Smooth muscle cell (in vitro differentiated cells): Measurements from ENCODE around the gene ELOVL6. TPM values are rescaled to one million over a fixed set of nuclear protein-coding genes. Genes with fewer than 3 reads are reported as not detected.
A peak's percentile ranks its signal among the peaks of the same experiment; 100 is the strongest.

Experiments used
- DNase-seq: peaks from one replicate; lab custom pipeline; 2025; ENCODE audit not compliant: unreplicated experiment; lab: John Stamatoyannopoulos, UW
- H2AFZ ChIP-seq: fragments of 200-600 bp; sonication (generic); 2 replicates; pipeline ENCODE4 v1.6.0; 2016; ENCODE audit warnings: antibody characterized with exemption, low read depth, mild to moderate bottlenecking
- H3F3A ChIP-seq: fragments of 200-600 bp; sonication (generic); 2 replicates; pipeline ENCODE4 v1.6.0; 2017; ENCODE audit warnings: antibody characterized with exemption, low read depth
- H3K27ac ChIP-seq: fragments of 200-600 bp; sonication (generic); 2 replicates; pipeline ENCODE4 v1.5.1; 2016; ENCODE audit warnings: low read depth, mild to moderate bottlenecking
- H3K27me3 ChIP-seq: fragments of 200-600 bp; sonication (generic); 2 replicates; pipeline ENCODE4 v1.6.1; 2016; ENCODE audit warnings: low read depth, mild to moderate bottlenecking
- H3K36me3 ChIP-seq: fragments of 200-600 bp; sonication (generic); 2 replicates; pipeline ENCODE4 v1.5.1; 2016; ENCODE audit warnings: low read depth
- H3K4me1 ChIP-seq: fragments of 200-600 bp; sonication (generic); 2 replicates; pipeline ENCODE4 v1.5.1; 2016; ENCODE audit warnings: low read depth
- H3K4me2 ChIP-seq: fragments of 200-600 bp; sonication (generic); 2 replicates; pipeline ENCODE4 v1.6.0; 2016; ENCODE audit warnings: mild to moderate bottlenecking
- H3K4me3 ChIP-seq: fragments of 200-600 bp; sonication (generic); 2 replicates; pipeline ENCODE4 v1.5.1; 2016; ENCODE audit warnings: mild to moderate bottlenecking
- H3K79me2 ChIP-seq: fragments of 200-600 bp; sonication (generic); 2 replicates; pipeline ENCODE4 v1.6.0; 2016; ENCODE audit warnings: low read depth, mild to moderate bottlenecking
- H3K9ac ChIP-seq: fragments of 200-600 bp; sonication (generic); 2 replicates; pipeline ENCODE4 v1.6.0; 2016; ENCODE audit warnings: low read depth
- H3K9me3 ChIP-seq: fragments of 200-600 bp; sonication (generic); replicated peaks from 2 replicates; pipeline ENCODE4 v1.5.1; 2016; ENCODE audit warnings: low read depth
- H4K20me1 ChIP-seq: fragments of 200-600 bp; sonication (generic); 2 replicates; pipeline ENCODE4 v1.6.0; 2016; ENCODE audit warnings: low read depth
- WGBS: methylation state at CpG from one replicate; pipeline ENCODE4 v1.1.7; 2016; ENCODE audit warnings: low lambda C conversion rate; 5-methylcytosine and 5-hydroxymethylcytosine counted together
- polyA plus RNA-seq: library from polyadenylated mRNA; unstranded; fragments of >200 nt; fragmentation: Nextera tagmentation; extraction: Ambion mirVana; gene quantifications from 2 replicates; pipeline ENCODE4 v1.2.1, GENCODE V29; 2016
- total RNA-seq: library from RNA; depleted of rRNA; stranded (reverse); fragments of >200 nt; gene quantifications from 2 replicates; pipeline ENCODE4 v1.2.3, GENCODE V29; 2014
- TF ChIP-seq, protein P1 (sequence below): fragments of 200-600 bp; sonication (generic); IDR thresholded peaks from 2 replicates; pipeline ENCODE4 v1.5.1; 2017; ENCODE audit warnings: borderline replicate concordance, mild to moderate bottlenecking, antibody characterized with exemption; ENCODE audit not compliant: insufficient read depth, poor library complexity, severe bottlenecking

The ELOVL6 gene, protein sequence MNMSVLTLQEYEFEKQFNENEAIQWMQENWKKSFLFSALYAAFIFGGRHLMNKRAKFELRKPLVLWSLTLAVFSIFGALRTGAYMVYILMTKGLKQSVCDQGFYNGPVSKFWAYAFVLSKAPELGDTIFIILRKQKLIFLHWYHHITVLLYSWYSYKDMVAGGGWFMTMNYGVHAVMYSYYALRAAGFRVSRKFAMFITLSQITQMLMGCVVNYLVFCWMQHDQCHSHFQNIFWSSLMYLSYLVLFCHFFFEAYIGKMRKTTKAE
- total RNA-seq (11.6 and 22.0 TPM in 2 replicates), polyA plus RNA-seq (7.8 and 10.5 TPM in 2 replicates)

DNA sequence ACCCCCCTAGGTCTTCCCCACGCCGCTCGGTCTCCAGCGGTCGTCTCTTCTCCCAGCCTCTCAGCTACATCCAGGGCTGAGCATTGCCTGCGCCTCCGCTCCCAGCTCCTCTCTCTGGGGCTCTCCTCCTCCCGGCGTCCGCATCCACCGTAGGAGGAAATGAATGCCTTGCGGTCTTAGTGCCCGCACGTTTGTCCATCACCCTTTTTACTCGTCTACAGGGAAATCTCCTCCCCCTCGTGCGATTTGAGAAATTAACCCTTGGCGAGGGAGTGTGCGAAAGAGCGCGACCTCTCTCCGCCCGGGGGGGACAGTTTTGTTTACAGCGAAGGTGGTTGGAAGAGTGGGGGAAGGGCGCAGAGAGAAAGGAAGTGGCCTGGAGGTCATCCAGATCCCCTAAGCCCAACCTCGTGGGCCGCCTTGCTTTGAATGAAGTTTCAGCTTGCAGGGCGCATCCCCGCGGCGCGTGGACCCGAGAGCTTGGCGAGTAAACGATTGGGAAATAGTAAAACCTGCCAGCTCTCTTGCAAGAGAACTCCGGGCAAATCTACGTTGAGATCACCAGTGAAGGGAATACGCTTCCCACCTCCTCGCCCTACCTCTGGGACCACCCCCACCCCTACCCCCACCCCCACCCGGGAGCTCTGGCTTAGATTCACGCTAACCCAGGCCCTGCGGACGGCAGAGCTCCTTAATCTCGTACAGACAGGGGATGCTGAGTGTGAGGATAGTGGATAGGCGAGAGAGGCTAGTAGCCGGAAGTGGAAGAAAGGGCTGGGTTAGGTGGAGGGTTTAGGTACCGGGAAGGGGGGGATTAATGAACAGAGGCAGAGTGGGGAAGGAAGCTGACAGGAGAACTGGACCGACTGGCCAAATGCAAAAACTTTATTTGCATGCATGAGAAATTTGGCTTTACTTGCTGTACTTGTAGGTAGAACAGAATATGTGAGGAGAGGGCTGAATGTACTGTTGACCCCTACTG, at the start of gene ELOVL6:
Gene ELOVL6, minus strand, starts transcription at position 181 of the 982 bp plus-strand sequence. CDS start 280 bp downstream, outside the sequence.
- peak; percentile 41 for DNase-seq

DNA sequence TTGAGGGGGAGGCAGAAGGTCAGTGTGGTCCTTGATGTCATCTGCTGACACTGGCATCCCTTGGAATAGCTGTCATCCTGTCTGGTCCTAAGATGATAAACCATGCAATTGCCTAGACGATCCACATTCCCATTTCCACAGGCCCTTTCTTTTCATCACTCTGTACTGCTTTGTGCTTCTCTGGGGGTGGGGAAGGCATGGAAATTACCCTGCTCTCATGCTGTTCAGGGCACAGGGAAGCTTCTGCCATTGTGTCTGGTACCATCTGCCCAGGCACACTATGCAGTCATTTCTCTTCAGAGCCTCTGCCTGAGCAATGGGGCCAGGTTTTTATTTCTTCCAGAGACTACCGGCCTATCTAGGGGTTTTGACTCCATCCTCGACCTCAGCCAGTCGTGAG, 49.7 kb upstream of the ELOVL6 start:
- H3K9ac ChIP-seq, result no peak overlapping the region
- no peak overlapping the region for H3K27ac ChIP-seq
- TF ChIP-seq, protein P1, sequence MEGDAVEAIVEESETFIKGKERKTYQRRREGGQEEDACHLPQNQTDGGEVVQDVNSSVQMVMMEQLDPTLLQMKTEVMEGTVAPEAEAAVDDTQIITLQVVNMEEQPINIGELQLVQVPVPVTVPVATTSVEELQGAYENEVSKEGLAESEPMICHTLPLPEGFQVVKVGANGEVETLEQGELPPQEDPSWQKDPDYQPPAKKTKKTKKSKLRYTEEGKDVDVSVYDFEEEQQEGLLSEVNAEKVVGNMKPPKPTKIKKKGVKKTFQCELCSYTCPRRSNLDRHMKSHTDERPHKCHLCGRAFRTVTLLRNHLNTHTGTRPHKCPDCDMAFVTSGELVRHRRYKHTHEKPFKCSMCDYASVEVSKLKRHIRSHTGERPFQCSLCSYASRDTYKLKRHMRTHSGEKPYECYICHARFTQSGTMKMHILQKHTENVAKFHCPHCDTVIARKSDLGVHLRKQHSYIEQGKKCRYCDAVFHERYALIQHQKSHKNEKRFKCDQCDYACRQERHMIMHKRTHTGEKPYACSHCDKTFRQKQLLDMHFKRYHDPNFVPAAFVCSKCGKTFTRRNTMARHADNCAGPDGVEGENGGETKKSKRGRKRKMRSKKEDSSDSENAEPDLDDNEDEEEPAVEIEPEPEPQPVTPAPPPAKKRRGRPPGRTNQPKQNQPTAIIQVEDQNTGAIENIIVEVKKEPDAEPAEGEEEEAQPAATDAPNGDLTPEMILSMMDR, result no peak
- no peaks in the 10 kb centered on the region for H3F3A ChIP-seq
- H3K27me3 ChIP-seq, result no peaks in the 10 kb centered on the region
- no peak overlapping the region for H3K4me2 ChIP-seq
- no peaks in the 10 kb centered on the region for H3K9me3 ChIP-seq
- no peaks in the 10 kb centered on the region for H3K36me3 ChIP-seq
- H3K79me2 ChIP-seq, result no peaks in the 10 kb centered on the region
- 81% methylated on average over 4 of the region's 4 CpGs for WGBS
- DNase-seq, result no peak
- no peak overlapping the region for H3K4me3 ChIP-seq
- H4K20me1 ChIP-seq, result no peaks in the 10 kb centered on the region
- H2AFZ ChIP-seq, result no peak overlapping the region
- H3K4me1 ChIP-seq, result no peaks in the 10 kb centered on the region

More for the DNA sequence above, at the start of gene ELOVL6:
- no peaks in the 10 kb centered on the region for H3K27me3 ChIP-seq
- peak within 1 kb of the TSS; percentile 99 for H3K4me2 ChIP-seq
- no peaks in the 10 kb centered on the region for H4K20me1 ChIP-seq
- peaks cover 5% of the 10 kb centered on the region for H3K79me2 ChIP-seq
- H3K9ac ChIP-seq, result peak within 1 kb of the TSS; percentile 31
- H3K36me3 ChIP-seq, result no peaks in the 10 kb centered on the region
- peaks cover 14% of the 10 kb centered on the region for H3F3A ChIP-seq
- TF ChIP-seq, protein P1, result no peak
- H3K9me3 ChIP-seq, result no peaks in the 10 kb centered on the region
- WGBS, result under 1% methylated on average over 46 of the region's 48 CpGs
- H2AFZ ChIP-seq, result peak within 1 kb of the TSS; percentile 96
- H3K4me3 ChIP-seq, result peak within 1 kb of the TSS; percentile 89
- peaks cover 22% of the 10 kb centered on the region for H3K4me1 ChIP-seq
- H3K27ac ChIP-seq, result peak within 1 kb of the TSS; percentile 88

DNA sequence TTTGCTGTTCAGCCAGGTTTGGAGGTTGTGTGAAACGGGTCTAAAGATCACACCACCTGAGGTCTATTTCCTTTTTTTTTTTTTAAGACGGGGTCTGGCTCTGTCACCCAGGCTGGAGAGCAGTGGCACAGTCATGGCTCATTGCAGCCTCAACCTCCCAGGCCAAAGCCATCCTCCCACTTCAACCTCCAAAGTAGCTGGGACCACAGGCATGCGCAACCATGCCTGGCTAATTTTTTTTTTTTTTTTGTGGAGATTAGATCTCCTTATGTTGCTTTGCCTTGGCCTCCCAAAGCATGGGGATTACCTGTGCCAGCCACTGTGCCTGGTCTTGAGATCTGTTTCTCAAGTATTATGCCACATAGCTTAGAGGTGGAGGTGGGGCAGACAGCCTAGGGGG, 49.2 kb upstream of the ELOVL6 start:
- WGBS, result 91% methylated on average over 3 of the region's 3 CpGs

More for the DNA sequence above, 49.2 kb upstream of the ELOVL6 start:
- H3K79me2 ChIP-seq, result no peaks in the 10 kb centered on the region
- TF ChIP-seq, protein P1, result no peak
- H3K4me2 ChIP-seq, result no peak overlapping the region
- no peaks in the 10 kb centered on the region for H3K27me3 ChIP-seq
- no peaks in the 10 kb centered on the region for H3K9me3 ChIP-seq
- no peak for DNase-seq
- no peaks in the 10 kb centered on the region for H4K20me1 ChIP-seq
- no peak overlapping the region for H2AFZ ChIP-seq
- no peak overlapping the region for H3K27ac ChIP-seq
- H3K4me1 ChIP-seq, result no peaks in the 10 kb centered on the region
- no peak overlapping the region for H3K4me3 ChIP-seq
- no peak overlapping the region for H3K9ac ChIP-seq
- H3K36me3 ChIP-seq, result no peaks in the 10 kb centered on the region
- H3F3A ChIP-seq, result no peaks in the 10 kb centered on the region
